Body of pancreas (tissue), 4 donors: ENCODE measurements around the gene MICU1.

Source experiments
- CTCF ChIP-seq, 7 experiments: fragments of 450-650 bp in 4 of 7; fragments of 200-600 bp in 3 of 7; sonication (generic) in 3 of 7; IDR thresholded peaks; one replicate each; pipeline ENCODE4 v1.5.1; 2016 to 2019; ENCODE audit warnings: antibody characterized with exemption in 7 of 7
- POLR2A ChIP-seq, 3 donors: fragments of 450-650 bp; IDR thresholded peaks; one replicate each; pipeline ENCODE4 v1.6.1; 2016; ENCODE audit warnings: antibody characterized with exemption in 3 of 3, mild to moderate bottlenecking in 2 of 3

DNA sequence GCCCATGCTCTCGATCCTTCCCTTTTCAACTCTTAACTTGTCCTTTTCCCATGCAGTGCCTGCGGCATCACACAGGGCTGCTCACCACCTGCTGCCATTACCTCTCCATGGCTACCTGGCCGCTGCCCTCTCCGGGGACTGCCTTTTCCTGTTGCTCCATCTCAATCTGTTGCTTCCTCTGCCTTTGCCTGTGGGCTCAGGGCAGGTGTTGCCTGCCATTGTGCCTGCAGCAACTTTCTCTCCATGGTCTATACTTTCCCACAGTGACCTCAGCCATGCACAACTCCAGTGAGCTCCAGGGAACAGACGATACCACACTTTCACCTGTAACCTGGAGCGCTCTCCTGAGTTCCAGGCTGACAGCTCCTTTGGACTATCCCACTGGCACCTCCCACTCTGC, 274.4 kb downstream of the MICU1 start:
- TF ChIP-seq CTCF (IDR thresholded peaks at IDR 0.05) (no peak), POLR2A (IDR thresholded peaks at IDR 0.05) (no peak)
